H9 (cell line): Measurements from ENCODE around the gene BIN1. TPM values are rescaled to one million over a fixed set of nuclear protein-coding genes. Genes with fewer than 3 reads are reported as not detected.

Experiments used
- DNase-seq: peaks from one replicate; pipeline ENCODE4 v3.0.0-alpha.2; 2017
- H2AFZ ChIP-seq: one replicate; pipeline ENCODE4 v1.6.1; 2013; ENCODE audit warnings: mild to moderate bottlenecking, low read length, control low read depth, moderate library complexity
- H2AK5ac ChIP-seq: 2 replicates; pipeline ENCODE4 v1.6.1; 2013; ENCODE audit warnings: low read length, control low read depth, mixed read lengths; ENCODE audit not compliant: insufficient read length
- H2BK120ac ChIP-seq: one replicate; pipeline ENCODE4 v1.6.1; 2013; ENCODE audit warnings: low read depth, mild to moderate bottlenecking, low read length, control low read depth, inconsistent platforms; ENCODE audit not compliant: poor library complexity, severe bottlenecking
- H2BK12ac ChIP-seq: 2 replicates; pipeline ENCODE4 v1.6.1; 2013; ENCODE audit warnings: low read length, control low read depth, mixed read lengths, low read depth; ENCODE audit not compliant: insufficient read length
- H2BK15ac ChIP-seq: 2 replicates; pipeline ENCODE4 v1.6.1; 2013; ENCODE audit warnings: low read depth, low read length, control low read depth
- H2BK20ac ChIP-seq: one replicate; pipeline ENCODE4 v1.6.1; 2013; ENCODE audit warnings: low read depth, mild to moderate bottlenecking, low read length, control low read depth, inconsistent platforms; ENCODE audit not compliant: poor library complexity, severe bottlenecking
- H2BK5ac ChIP-seq: 2 replicates; pipeline ENCODE4 v1.6.1; 2013; ENCODE audit warnings: low read length, control low read depth, mixed read lengths; ENCODE audit not compliant: insufficient read length
- H3K14ac ChIP-seq: 2 replicates; pipeline ENCODE4 v1.6.1; 2013; ENCODE audit warnings: low read length, control low read depth; ENCODE audit not compliant: insufficient read depth
- H3K18ac ChIP-seq: 2 replicates; pipeline ENCODE4 v1.6.1; 2013; ENCODE audit warnings: low read depth, mild to moderate bottlenecking, mixed read lengths, low read length, control low read depth; ENCODE audit not compliant: insufficient read length
- H3K23ac ChIP-seq: 2 replicates; pipeline ENCODE4 v1.6.1; 2013; ENCODE audit warnings: low read length, control low read depth, mixed read lengths, low read depth; ENCODE audit not compliant: insufficient read length
- H3K23me2 ChIP-seq: 2 replicates; pipeline ENCODE4 v1.6.1; 2013; ENCODE audit warnings: low read depth, mild to moderate bottlenecking, mixed read lengths, low read length, control low read depth; ENCODE audit not compliant: insufficient read length, poor library complexity, severe bottlenecking
- H3K27ac ChIP-seq: 2 replicates; pipeline ENCODE4 v1.5.1; 2013; ENCODE audit warnings: low read length, control low read depth, mixed read lengths, low read depth; ENCODE audit not compliant: insufficient read length
- H3K27me3 ChIP-seq: 2 replicates; pipeline ENCODE4 v1.6.1; 2013; ENCODE audit warnings: low read length, control low read depth, inconsistent platforms; ENCODE audit not compliant: insufficient read depth
- H3K4ac ChIP-seq: 2 replicates; pipeline ENCODE4 v1.6.1; 2013; ENCODE audit warnings: low read depth, mild to moderate bottlenecking, control low read depth, inconsistent platforms, low read length, moderate library complexity
- H3K4me1 ChIP-seq: 2 replicates; pipeline ENCODE4 v1.6.1; 2013; ENCODE audit warnings: low read length, control low read depth, inconsistent platforms; ENCODE audit not compliant: insufficient read depth
- H3K4me2 ChIP-seq: 2 replicates; pipeline ENCODE4 v1.6.1; 2013; ENCODE audit warnings: low read length, control low read depth, mixed read lengths; ENCODE audit not compliant: insufficient read length, insufficient read depth
- H3K56ac ChIP-seq: 2 replicates; pipeline ENCODE4 v1.6.1; 2013; ENCODE audit warnings: low read depth, mild to moderate bottlenecking, mixed read lengths, low read length, control low read depth; ENCODE audit not compliant: insufficient read length
- H3K79me1 ChIP-seq: 2 replicates; pipeline ENCODE4 v1.6.1; 2013; ENCODE audit warnings: low read depth, mild to moderate bottlenecking, moderate library complexity, low read length, control low read depth, inconsistent platforms; ENCODE audit not compliant: insufficient read depth, poor library complexity, severe bottlenecking
- H3K79me2 ChIP-seq: 2 replicates; pipeline ENCODE4 v1.6.1; 2013; ENCODE audit warnings: low read length, control low read depth, inconsistent platforms; ENCODE audit not compliant: insufficient read depth
- H3K9ac ChIP-seq: 2 replicates; pipeline ENCODE4 v1.6.1; 2013; ENCODE audit warnings: low read length, control low read depth, mixed read lengths; ENCODE audit not compliant: insufficient read length; ENCODE audit errors: extremely low read depth
- H3K9me3 ChIP-seq: one replicate; pipeline ENCODE4 v1.6.1; 2013; ENCODE audit warnings: low read depth, low read length, inconsistent platforms; ENCODE audit not compliant: control insufficient read depth
- H3T11ph ChIP-seq: one replicate; pipeline ENCODE4 v1.6.1; 2013; ENCODE audit warnings: mild to moderate bottlenecking, low read length, control low read depth, inconsistent platforms
- H4K20me1 ChIP-seq: one replicate; pipeline ENCODE4 v1.6.1; 2013; ENCODE audit not compliant: control insufficient read depth, insufficient read length, insufficient read depth
- H4K5ac ChIP-seq: 2 replicates; pipeline ENCODE4 v1.6.1; 2013; ENCODE audit warnings: low read depth, mild to moderate bottlenecking, mixed read lengths, low read length, control low read depth; ENCODE audit not compliant: insufficient read length
- H4K8ac ChIP-seq: replicated peaks from 2 replicates; pipeline ENCODE4 v1.6.1; 2013; ENCODE audit warnings: low read length, control low read depth, mixed read lengths, low read depth; ENCODE audit not compliant: insufficient read length
- H4K91ac ChIP-seq: 2 replicates; pipeline ENCODE4 v1.6.1; 2013; ENCODE audit warnings: low read depth, mild to moderate bottlenecking, moderate library complexity, mixed read lengths, low read length, control low read depth; ENCODE audit not compliant: insufficient read length
- H3K27ac Mint-ChIP-seq, 3 experiments: 2 replicates in 2 of 3; 3 replicates in 1 of 3; pipeline ENCODE4 v1.8.0; 2020 to 2021; ENCODE audit warnings: mixed read lengths in 3 of 3, mild to moderate bottlenecking in 1 of 3, moderate library complexity in 1 of 3
- H3K27me3 Mint-ChIP-seq: 2 replicates; pipeline ENCODE4 v1.8.0; 2021; ENCODE audit warnings: low read depth, mild to moderate bottlenecking, moderate library complexity, mixed read lengths
- H3K36me3 Mint-ChIP-seq, 3 experiments: 2 replicates in 2 of 3; 3 replicates in 1 of 3; pipeline ENCODE4 v1.8.0; 2020 to 2021; ENCODE audit warnings: low read depth in 3 of 3, mixed read lengths in 3 of 3; ENCODE audit not compliant: insufficient read depth in 1 of 3
- H3K4me1 Mint-ChIP-seq, 2 experiments: 2 replicates each; pipeline ENCODE4 v1.8.0; 2020; ENCODE audit warnings: mixed read lengths in 2 of 2
- H3K4me3 Mint-ChIP-seq, 2 experiments: 2 replicates in 1 of 2; 3 replicates in 1 of 2; pipeline ENCODE4 v1.8.0; 2020 to 2021; ENCODE audit warnings: mild to moderate bottlenecking in 2 of 2, mixed read lengths in 2 of 2, moderate library complexity in 1 of 2
- H3K9me3 Mint-ChIP-seq, 2 experiments: 2 replicates in 1 of 2; 3 replicates in 1 of 2; pipeline ENCODE4 v1.8.0; 2020; ENCODE audit warnings: mild to moderate bottlenecking in 2 of 2, mixed read lengths in 2 of 2, moderate library complexity in 1 of 2
- WGBS: extraction: QIAGEN DNeasy Blood & Tissue Kit; methylation state at CpG from one replicate; pipeline ENCODE4 v1.1.7; 2013; ENCODE audit warnings: missing lambda C conversion rate, low lambda C conversion rate, mixed read lengths; ENCODE audit not compliant: insufficient read length; ENCODE audit errors: extremely low coverage; 5-methylcytosine and 5-hydroxymethylcytosine counted together
- total RNA-seq: library from RNA; stranded (reverse); gene quantifications from 2 replicates; pipeline ENCODE4 v1.2.1, GENCODE V29; 2021
- TF ChIP-seq, protein P1 (sequence below): fragments of 200-600 bp; sonication (generic); conservative IDR thresholded peaks from 3 replicates; pipeline ENCODE4 v1.8.0; 2021; ENCODE audit warnings: antibody characterized with exemption, mild to moderate bottlenecking

BIN1 gene
- total RNA-seq, 1 experiment from 2014 or later, result 32.0 TPM

DNA sequence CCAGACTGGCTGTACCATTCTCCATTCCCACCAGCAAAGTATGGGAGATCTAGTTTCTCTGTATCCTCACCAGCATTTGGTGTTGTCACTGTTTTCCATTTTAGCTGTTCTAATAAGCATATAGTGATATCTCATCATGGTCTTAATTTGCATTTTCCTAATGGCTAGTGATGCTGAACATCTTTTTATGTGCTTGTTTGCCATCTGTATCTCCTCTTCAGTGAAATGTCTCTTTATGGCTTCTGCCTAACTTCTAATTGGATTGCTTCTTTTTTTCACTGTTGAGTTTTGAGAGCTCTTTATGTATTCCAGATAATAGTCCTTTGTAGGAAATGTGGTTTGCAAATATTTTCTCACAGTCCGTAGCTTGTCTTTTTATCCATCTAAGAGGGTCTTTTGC is 18.9 kb upstream of the BIN1 start:
- H4K5ac ChIP-seq, result no peak overlapping the region
- TF ChIP-seq, protein P1, sequence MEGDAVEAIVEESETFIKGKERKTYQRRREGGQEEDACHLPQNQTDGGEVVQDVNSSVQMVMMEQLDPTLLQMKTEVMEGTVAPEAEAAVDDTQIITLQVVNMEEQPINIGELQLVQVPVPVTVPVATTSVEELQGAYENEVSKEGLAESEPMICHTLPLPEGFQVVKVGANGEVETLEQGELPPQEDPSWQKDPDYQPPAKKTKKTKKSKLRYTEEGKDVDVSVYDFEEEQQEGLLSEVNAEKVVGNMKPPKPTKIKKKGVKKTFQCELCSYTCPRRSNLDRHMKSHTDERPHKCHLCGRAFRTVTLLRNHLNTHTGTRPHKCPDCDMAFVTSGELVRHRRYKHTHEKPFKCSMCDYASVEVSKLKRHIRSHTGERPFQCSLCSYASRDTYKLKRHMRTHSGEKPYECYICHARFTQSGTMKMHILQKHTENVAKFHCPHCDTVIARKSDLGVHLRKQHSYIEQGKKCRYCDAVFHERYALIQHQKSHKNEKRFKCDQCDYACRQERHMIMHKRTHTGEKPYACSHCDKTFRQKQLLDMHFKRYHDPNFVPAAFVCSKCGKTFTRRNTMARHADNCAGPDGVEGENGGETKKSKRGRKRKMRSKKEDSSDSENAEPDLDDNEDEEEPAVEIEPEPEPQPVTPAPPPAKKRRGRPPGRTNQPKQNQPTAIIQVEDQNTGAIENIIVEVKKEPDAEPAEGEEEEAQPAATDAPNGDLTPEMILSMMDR, result no peak
- H3K4ac ChIP-seq, result no peak overlapping the region
- no peak overlapping the region for H3K18ac ChIP-seq
- no peak overlapping the region for H4K8ac ChIP-seq
- WGBS, result no CpG with 5 or more reads among the region's 1 CpG
- no peak overlapping the region for H3K27ac Mint-ChIP-seq
- no peaks in the 10 kb centered on the region for H3K79me2 ChIP-seq
- H3K36me3 Mint-ChIP-seq, result peaks cover 13 to 21% (median 14%) of the 10 kb centered on the region in 3 experiments
- H2BK15ac ChIP-seq, result no peak overlapping the region
- no peak overlapping the region for H2BK5ac ChIP-seq
- no peaks in the 10 kb centered on the region for H3K4me1 ChIP-seq
- no peak overlapping the region for H3K27ac ChIP-seq
- H2AK5ac ChIP-seq, result no peak overlapping the region
- peaks cover 4% of the 10 kb centered on the region for H3K27me3 Mint-ChIP-seq
- H3K4me1 Mint-ChIP-seq, result peaks cover 9% of the 10 kb centered on the region in 2 experiments
- H2BK20ac ChIP-seq, result no peak overlapping the region
- no peak overlapping the region for H3T11ph ChIP-seq
- no peaks in the 10 kb centered on the region for H3K79me1 ChIP-seq
- no peak overlapping the region for H3K23ac ChIP-seq
- no peak overlapping the region for H3K4me2 ChIP-seq
- no peak overlapping the region for H2BK120ac ChIP-seq
- H3K9me3 ChIP-seq, result no peaks in the 10 kb centered on the region
- no peak overlapping the region for H3K9ac ChIP-seq
- H3K9me3 Mint-ChIP-seq, result peaks cover 21 to 30% of the 10 kb centered on the region in 2 experiments
- H3K23me2 ChIP-seq, result no peaks in the 10 kb centered on the region
- H3K14ac ChIP-seq, result no peak overlapping the region
- no peaks in the 10 kb centered on the region for H4K20me1 ChIP-seq
- DNase-seq, result no peak
- no peak overlapping the region for H2AFZ ChIP-seq
- H3K27me3 ChIP-seq, result no peaks in the 10 kb centered on the region
- H3K56ac ChIP-seq, result no peak overlapping the region
- H2BK12ac ChIP-seq, result no peak overlapping the region
- H3K4me3 Mint-ChIP-seq, result no peak overlapping the region
- H4K91ac ChIP-seq, result no peak overlapping the region
